ENCODE measurements around the gene SLA2. TPM values are rescaled to one million over a fixed set of nuclear protein-coding genes. Genes with fewer than 3 reads are reported as not detected.
"Not testable (repeated sequence)": the region's sequence is repeated elsewhere in the genome, so short reads cannot be mapped to it uniquely, and the experiment has no call there.

SLA2 gene
- total RNA-seq, 3 donors from 2014 or later = 1.5 to 1.6 (median 1.6) TPM

GRCh38 chr20:36684747-36685146, 38.8 kb upstream of the SLA2 start:
- no peaks in the 10 kb centered on the region for H3K4me1 ChIP-seq (ENCODE audit: low read depth)
- no peak for DNase-seq
- H3K36me3 ChIP-seq (ENCODE audit: low read depth) = peaks cover 4% of the 10 kb centered on the region
- no peak for ATAC-seq
- H3K4me3 ChIP-seq = no peak overlapping the region
- no peaks in the 10 kb centered on the region for H3K9me3 ChIP-seq
- no peak for TF ChIP-seq CTCF (IDR thresholded peaks at IDR 0.05)
- intact Hi-C loops (cut with DNase I, micrococcal nuclease) = no loop called here

GRCh38 chr20:36682311-36682710, 36.3 kb upstream of the SLA2 start:
- no peaks in the 10 kb centered on the region for H3K4me1 ChIP-seq (ENCODE audit: low read depth)
- H3K36me3 ChIP-seq (ENCODE audit: low read depth) = no peaks in the 10 kb centered on the region
- no peak for TF ChIP-seq CTCF (IDR thresholded peaks at IDR 0.05)

GRCh38 chr20:36677422-36677771, 31.4 kb upstream of the SLA2 start:
- no peak for DNase-seq
- no peak overlapping the region for H3K4me3 ChIP-seq
- no peaks in the 10 kb centered on the region for H3K36me3 ChIP-seq (ENCODE audit: low read depth)
- intact Hi-C loops (cut with DNase I, micrococcal nuclease) = no loop called here
- H3K4me1 ChIP-seq (ENCODE audit: low read depth) = no peaks in the 10 kb centered on the region
- ATAC-seq = no peak
- no peaks in the 10 kb centered on the region for H3K9me3 ChIP-seq
- TF ChIP-seq CTCF (IDR thresholded peaks at IDR 0.05) = no peak

More at GRCh38 chr20:36682311-36682710, 36.3 kb upstream of the SLA2 start:
- Histone ChIP-seq H3K9me3 (no peaks in the 10 kb centered on the region), H3K4me3 (no peak overlapping the region)
- ATAC-seq (no peak), DNase-seq (no peak)
- intact Hi-C loops (cut with DNase I, micrococcal nuclease) = no loop called here

- TF ChIP-seq CTCF (IDR thresholded peaks at IDR 0.05) = no peak
Observed at GRCh38 chr20:36676701-36677421, 30.9 kb upstream of the SLA2 start.

GRCh38 chr20:36675545-36675944, 29.5 kb upstream of the SLA2 start:
- H3K4me1 ChIP-seq (ENCODE audit: low read depth); DNase-seq; H3K9me3 ChIP-seq; H3K4me3 ChIP-seq; intact Hi-C loops (cut with DNase I, micrococcal nuclease); H3K36me3 ChIP-seq (ENCODE audit: low read depth); ATAC-seq: not testable (repeated sequence)

More at GRCh38 chr20:36676701-36677421, 30.9 kb upstream of the SLA2 start:
- no peaks in the 10 kb centered on the region for H3K4me1 ChIP-seq (ENCODE audit: low read depth)
- no peaks in the 10 kb centered on the region for H3K9me3 ChIP-seq
- no peaks in the 10 kb centered on the region for H3K36me3 ChIP-seq (ENCODE audit: low read depth)
- ATAC-seq (no peak), DNase-seq (no peak)
- H3K4me3 ChIP-seq = no peak overlapping the region
- intact Hi-C loops (cut with DNase I, micrococcal nuclease) = no loop called here

- no peak for ATAC-seq
- DNase-seq = no peak
- intact Hi-C loops (cut with DNase I, micrococcal nuclease) = no loop called here
- H3K9me3 ChIP-seq = no peaks in the 10 kb centered on the region
- no peaks in the 10 kb centered on the region for H3K4me1 ChIP-seq (ENCODE audit: low read depth)
- H3K4me3 ChIP-seq = no peak overlapping the region
- H3K36me3 ChIP-seq (ENCODE audit: low read depth) = no peaks in the 10 kb centered on the region
- TF ChIP-seq CTCF (IDR thresholded peaks at IDR 0.05) = no peak
Observed at GRCh38 chr20:36672991-36673390, 27.0 kb upstream of the SLA2 start.

All from mucosa of descending colon (tissue), 3 donors.